Neuronal stem cell (in vitro differentiated cells): Measurements from ENCODE around the gene PRDM5.

Source experiments
- DNase-seq: peaks from one replicate; pipeline ENCODE4 v3.0.0-alpha.2; 2013; ENCODE audit warnings: low spot score
- H2AFZ ChIP-seq: one replicate; pipeline ENCODE4 v1.6.1; 2013; ENCODE audit warnings: mild to moderate bottlenecking, low read length, inconsistent platforms
- H2AK5ac ChIP-seq: 2 replicates; pipeline ENCODE4 v1.6.1; 2013; ENCODE audit warnings: low read depth, mild to moderate bottlenecking, inconsistent platforms, low read length, moderate library complexity, mixed read lengths
- H2BK120ac ChIP-seq: 2 replicates; pipeline ENCODE4 v1.6.1; 2013; ENCODE audit warnings: low read depth, mild to moderate bottlenecking, inconsistent platforms, low read length, moderate library complexity, mixed read lengths
- H2BK12ac ChIP-seq: one replicate; pipeline ENCODE4 v1.6.1; 2013; ENCODE audit warnings: low read length, inconsistent platforms
- H2BK15ac ChIP-seq: 2 replicates; pipeline ENCODE4 v1.6.1; 2013; ENCODE audit warnings: mild to moderate bottlenecking, low read length, inconsistent platforms, mixed read lengths
- H2BK5ac ChIP-seq: one replicate; pipeline ENCODE4 v1.6.1; 2013; ENCODE audit warnings: inconsistent platforms, mild to moderate bottlenecking, low read length, moderate library complexity
- H3K14ac ChIP-seq: one replicate; pipeline ENCODE4 v1.6.1; 2013; ENCODE audit warnings: low read length, inconsistent platforms
- H3K18ac ChIP-seq: 2 replicates; pipeline ENCODE4 v1.6.1; 2013; ENCODE audit warnings: low read length, inconsistent platforms
- H3K23ac ChIP-seq: 2 replicates; pipeline ENCODE4 v1.6.1; 2013; ENCODE audit warnings: low read depth, mild to moderate bottlenecking, mixed read lengths, low read length, inconsistent platforms; ENCODE audit not compliant: poor library complexity
- H3K27ac ChIP-seq: replicated peaks from 3 replicates; pipeline ENCODE4 v1.5.1; 2013; ENCODE audit warnings: low read length, inconsistent platforms
- H3K27me3 ChIP-seq, 3 experiments: 2 replicates each; pipeline ENCODE4 v1.6.1; 2013; ENCODE audit warnings: low read length in 3 of 3, mild to moderate bottlenecking in 2 of 3, inconsistent platforms in 1 of 3, low read depth in 1 of 3, mixed read lengths in 1 of 3, moderate library complexity in 1 of 3; ENCODE audit not compliant: control insufficient read depth in 3 of 3, insufficient read depth in 3 of 3
- H3K36me3 ChIP-seq, 2 donors: replicated peaks in 1 of 2; 2 replicates each; pipeline ENCODE4 v1.6.1; 2013; ENCODE audit warnings: low read length in 2 of 2; ENCODE audit not compliant: control insufficient read depth in 2 of 2, insufficient read depth in 2 of 2
- H3K4ac ChIP-seq: 2 replicates; pipeline ENCODE4 v1.6.1; 2013; ENCODE audit warnings: inconsistent platforms, mild to moderate bottlenecking, low read length, moderate library complexity
- H3K4me1 ChIP-seq, 2 donors: 1 replicate in 1 of 2; 2 replicates in 1 of 2; pipeline ENCODE4 v1.6.1; 2013; ENCODE audit warnings: low read length in 2 of 2, low read depth in 1 of 2; ENCODE audit not compliant: control insufficient read depth in 2 of 2, insufficient read depth in 1 of 2
- H3K4me2 ChIP-seq: one replicate; pipeline ENCODE4 v1.6.1; 2013; ENCODE audit warnings: mild to moderate bottlenecking, low read length, inconsistent platforms; ENCODE audit not compliant: insufficient read depth, poor library complexity, severe bottlenecking
- H3K4me3 ChIP-seq, 2 donors: 2 replicates each; pipeline ENCODE4 v1.5.1; 2013; ENCODE audit warnings: low read length in 2 of 2, mild to moderate bottlenecking in 2 of 2, inconsistent platforms in 1 of 2, moderate library complexity in 1 of 2
- H3K79me1 ChIP-seq: one replicate; pipeline ENCODE4 v1.6.1; 2013; ENCODE audit warnings: low read depth, mild to moderate bottlenecking, inconsistent platforms, low read length, moderate library complexity
- H3K9ac ChIP-seq: one replicate; pipeline ENCODE4 v1.6.1; 2013; ENCODE audit warnings: mild to moderate bottlenecking, low read depth, low read length, inconsistent platforms; ENCODE audit not compliant: poor library complexity
- H3K9me3 ChIP-seq, 2 donors: replicated peaks in 1 of 2; 2 replicates each; pipeline versions ENCODE3 to v1.6.1; 2013; ENCODE audit warnings: low read length in 2 of 2, mild to moderate bottlenecking in 2 of 2, inconsistent platforms in 1 of 2, low read depth in 1 of 2, mixed read lengths in 1 of 2, moderate library complexity in 1 of 2; ENCODE audit not compliant: control insufficient read depth in 2 of 2, insufficient read depth in 1 of 2
- H4K8ac ChIP-seq: one replicate; pipeline ENCODE4 v1.6.1; 2013; ENCODE audit warnings: low read depth, mild to moderate bottlenecking, inconsistent platforms, low read length, moderate library complexity
- H4K91ac ChIP-seq: one replicate; pipeline ENCODE4 v1.6.1; 2013; ENCODE audit warnings: low read length, low read depth, mild to moderate bottlenecking, inconsistent platforms; ENCODE audit not compliant: poor library complexity
- WGBS, 2 donors: extraction: QIAGEN DNeasy Blood & Tissue Kit; methylation state at CpG; one replicate each; pipeline ENCODE4 v1.1.7; 2013; ENCODE audit warnings: missing lambda C conversion rate in 2 of 2, mixed read lengths in 1 of 2; ENCODE audit not compliant: insufficient read length in 2 of 2, insufficient replicate concordance in 1 of 2; ENCODE audit errors: extremely low coverage in 2 of 2; 5-methylcytosine and 5-hydroxymethylcytosine counted together

Gene PRDM5

GRCh38 chr4:120730777-120731320 lies 191.7 kb downstream of the PRDM5 start:
- H2AFZ ChIP-seq: no peak overlapping the region
- DNase-seq: no peak
- H2BK120ac ChIP-seq: no peak overlapping the region
- H4K91ac ChIP-seq: no peak overlapping the region
- H3K9me3 ChIP-seq: no peaks in the 10 kb centered on the region
- H3K27me3 ChIP-seq: no peaks in the 10 kb centered on the region
- no peak overlapping the region for H3K23ac ChIP-seq
- no peaks in the 10 kb centered on the region for H3K4me1 ChIP-seq
- H2BK12ac ChIP-seq: no peak overlapping the region
- H3K27ac ChIP-seq: no peak overlapping the region
- no peak overlapping the region for H3K18ac ChIP-seq
- no peaks in the 10 kb centered on the region for H3K36me3 ChIP-seq
- no peak overlapping the region for H2AK5ac ChIP-seq
- H3K9ac ChIP-seq: no peak overlapping the region
- H3K4me3 ChIP-seq: no peak overlapping the region
- H3K14ac ChIP-seq: no peak overlapping the region
- H3K4ac ChIP-seq: no peak overlapping the region
- WGBS, 2 donors: no CpG with 5 or more reads among the region's 4 CpGs
- no peak overlapping the region for H3K4me2 ChIP-seq
- H2BK5ac ChIP-seq: no peak overlapping the region
- H4K8ac ChIP-seq: no peak overlapping the region
- H3K79me1 ChIP-seq: no peaks in the 10 kb centered on the region
- no peak overlapping the region for H2BK15ac ChIP-seq

DNA sequence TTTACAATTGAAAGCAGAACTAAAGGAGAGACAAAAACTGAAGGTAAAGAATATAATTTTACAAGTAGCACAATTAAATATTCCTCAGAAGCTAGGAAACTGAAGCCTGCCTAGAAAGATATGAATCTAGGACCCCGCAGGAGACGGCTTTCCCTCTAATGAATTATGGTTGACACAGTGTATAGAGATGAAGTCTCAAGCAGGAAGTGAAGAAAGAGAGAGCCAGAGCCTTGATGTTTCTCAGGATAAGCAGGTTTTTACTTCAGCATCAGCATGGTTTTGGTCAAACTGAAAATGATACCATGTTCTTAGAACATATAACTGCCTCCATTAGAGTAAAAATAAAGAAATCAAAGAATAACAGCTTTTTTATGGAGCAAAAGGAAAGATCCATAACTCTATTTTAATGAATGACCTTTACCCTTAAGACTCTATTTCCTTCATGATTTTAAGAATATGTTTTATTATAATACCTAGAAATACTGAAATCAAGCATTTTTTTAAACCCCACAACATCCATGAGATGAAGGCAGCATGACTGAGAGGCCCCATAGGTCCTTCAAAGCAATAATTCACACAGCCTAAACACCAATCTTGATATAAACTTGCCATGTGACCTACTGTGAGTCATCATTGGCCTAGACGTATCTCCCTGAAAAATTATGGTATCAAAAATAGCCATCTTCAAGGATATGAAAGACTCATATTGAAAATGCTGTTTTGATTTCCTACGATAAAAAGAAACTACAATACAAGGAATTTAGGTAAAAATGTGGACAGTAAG lies 193.4 kb downstream of the PRDM5 start:
- Histone ChIP-seq H2BK120ac (no peak overlapping the region), H3K14ac (no peak overlapping the region), H3K9ac (no peak overlapping the region), H3K23ac (no peak overlapping the region), H2AK5ac (no peak overlapping the region), H4K8ac (no peak overlapping the region), H3K4me2 (no peak overlapping the region), H2BK12ac (no peak overlapping the region), H3K36me3 (no peaks in the 10 kb centered on the region), H3K27ac (no peak overlapping the region), H3K4me3 (no peak overlapping the region), H2AFZ (no peak overlapping the region), H2BK15ac (no peak overlapping the region), H2BK5ac (no peak overlapping the region), H4K91ac (no peak overlapping the region), H3K9me3 (peaks cover 0 to 5% of the 10 kb centered on the region in 2 donors), H3K4me1 (no peaks in the 10 kb centered on the region), H3K4ac (no peak overlapping the region), H3K18ac (no peak overlapping the region), H3K27me3 (no peaks in the 10 kb centered on the region), H3K79me1 (no peaks in the 10 kb centered on the region)
- DNase-seq: no peak
- no CpG with 5 or more reads among the region's 4 CpGs for WGBS, 2 donors

DNA sequence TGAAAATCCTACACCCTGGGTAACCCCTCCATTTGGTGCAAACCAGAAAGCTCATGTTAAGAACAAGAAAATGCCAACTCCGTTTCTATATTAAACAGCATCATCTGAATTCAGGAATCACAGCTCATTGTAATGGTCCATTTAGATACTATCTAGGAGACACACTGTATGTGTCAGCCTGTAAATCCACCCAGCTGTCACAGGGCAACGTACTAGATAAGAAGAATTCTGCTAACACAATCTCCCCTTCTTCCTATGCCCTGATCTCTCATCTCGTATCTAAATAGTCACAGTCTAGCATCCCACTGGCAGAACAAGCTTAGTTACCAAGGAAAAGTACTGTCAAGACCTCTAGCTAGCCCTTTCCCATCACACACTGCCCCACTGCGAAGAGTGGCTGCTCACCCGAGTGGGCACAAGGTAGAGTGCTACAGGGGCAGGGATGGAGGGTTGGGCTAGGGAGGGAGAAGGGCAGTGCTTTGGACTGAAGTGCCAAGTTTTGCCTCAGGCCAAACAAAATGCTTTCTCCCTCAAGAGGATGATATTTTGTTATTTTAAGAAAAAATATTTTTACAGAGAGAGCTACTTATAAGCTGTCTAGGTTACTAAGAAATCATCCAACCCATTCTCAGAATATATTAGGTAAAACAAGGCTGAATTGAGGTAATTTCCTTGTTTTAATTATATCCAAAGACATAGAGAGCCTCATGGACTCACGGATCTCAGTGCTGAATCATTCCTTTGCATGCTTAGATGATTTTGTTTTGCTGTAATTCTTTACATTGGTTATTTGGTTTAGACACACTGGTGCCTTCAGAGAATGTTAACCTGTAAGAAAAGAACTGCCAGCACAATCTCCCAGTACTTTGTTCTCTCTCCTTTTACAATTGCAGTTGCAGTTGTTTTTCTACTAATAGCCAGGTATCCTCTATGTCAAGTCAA lies 196.6 kb downstream of the PRDM5 start:
- H3K18ac ChIP-seq: no peak overlapping the region
- no peak overlapping the region for H2BK120ac ChIP-seq
- no peak overlapping the region for H4K91ac ChIP-seq
- peaks cover 0 to 3% of the 10 kb centered on the region in 2 donors for H3K4me1 ChIP-seq
- no peak overlapping the region for H3K4me3 ChIP-seq
- no peak overlapping the region for H2BK12ac ChIP-seq
- no peak overlapping the region for H3K4me2 ChIP-seq
- H3K14ac ChIP-seq: no peak overlapping the region
- H3K79me1 ChIP-seq: no peaks in the 10 kb centered on the region
- no peak overlapping the region for H2BK15ac ChIP-seq
- no peaks in the 10 kb centered on the region for H3K27me3 ChIP-seq
- H4K8ac ChIP-seq: no peak overlapping the region
- H2BK5ac ChIP-seq: no peak overlapping the region
- no peak for DNase-seq
- no peaks in the 10 kb centered on the region for H3K36me3 ChIP-seq
- H3K27ac ChIP-seq: no peak overlapping the region
- WGBS, 2 donors: no CpG with 5 or more reads among the region's 6 CpGs
- no peak overlapping the region for H2AK5ac ChIP-seq
- no peak overlapping the region for H3K4ac ChIP-seq
- H2AFZ ChIP-seq: no peak overlapping the region
- H3K23ac ChIP-seq: no peak overlapping the region
- peaks cover 0 to 7% of the 10 kb centered on the region in 2 donors for H3K9me3 ChIP-seq
- no peak overlapping the region for H3K9ac ChIP-seq

DNA sequence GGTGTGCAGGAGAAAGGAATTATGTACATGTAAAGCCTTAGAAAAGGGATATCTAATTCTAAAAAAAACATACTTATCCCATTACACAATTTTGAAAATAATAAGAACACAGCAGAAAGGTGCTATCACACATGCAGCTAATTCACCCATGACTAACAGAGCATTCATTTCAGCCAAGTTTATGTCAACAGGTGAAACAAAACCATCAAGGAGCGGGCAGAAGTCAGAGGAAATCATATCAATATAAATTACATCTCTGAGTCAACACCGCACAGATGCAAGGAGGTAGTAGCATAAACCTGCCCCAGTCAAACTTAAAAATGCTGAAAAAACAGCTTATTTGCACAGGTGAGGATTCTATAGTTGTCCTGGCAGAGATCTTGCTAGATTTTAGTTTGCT lies 197.9 kb downstream of the PRDM5 start:
- DNase-seq: no peak
- Histone ChIP-seq H2BK120ac (no peak overlapping the region), H3K9ac (no peak overlapping the region), H3K27me3 (no peaks in the 10 kb centered on the region), H3K36me3 (no peaks in the 10 kb centered on the region), H2BK12ac (no peak overlapping the region), H3K79me1 (no peaks in the 10 kb centered on the region), H2BK15ac (no peak overlapping the region), H4K91ac (no peak overlapping the region), H3K9me3 (peaks cover 0 to 7% of the 10 kb centered on the region in 2 donors), H4K8ac (no peak overlapping the region), H3K4me1 (peaks cover 0 to 4% of the 10 kb centered on the region in 2 donors), H2BK5ac (no peak overlapping the region), H3K18ac (no peak overlapping the region), H3K4me2 (no peak overlapping the region), H3K4me3 (no peak overlapping the region), H2AK5ac (no peak overlapping the region), H3K14ac (no peak overlapping the region), H2AFZ (no peak overlapping the region), H3K27ac (no peak overlapping the region), H3K4ac (no peak overlapping the region), H3K23ac (no peak overlapping the region)
- WGBS, 2 donors: no CpG with 5 or more reads among the region's 2 CpGs
